SK-N-SH (cell line): ENCODE results near the gene PRR12. TPM values are rescaled to one million over a fixed set of nuclear protein-coding genes. Genes with fewer than 3 reads are reported as not detected.

Experiments
- CTCF ChIA-PET: fragments of 300-600, 350-600 bp; formaldehyde crosslinking; extraction: SDS; loops from one replicate; lab custom pipeline; 2021; lab: Yijun Ruan, JAX
- POLR2A ChIA-PET: fragments of 350-600 bp; sonication (Branson Sonifier 250); formaldehyde crosslinking; extraction: SDS; loops from one replicate; lab custom pipeline; 2020; ENCODE audit warnings: antibody characterized with exemption, inconsistent platforms; lab: Yijun Ruan, JAX
- DNase-seq: peaks from one replicate; pipeline ENCODE4 v3.0.0; 2012
- H2AFZ ChIP-seq: fragments of 200-600 bp; sonication (generic); 2 replicates; pipeline ENCODE4 v1.8.1; 2016; ENCODE audit warnings: antibody characterized with exemption, mild to moderate bottlenecking, low read depth
- H3F3A ChIP-seq: fragments of 200-600 bp; sonication (generic); replicated peaks from 2 replicates; pipeline ENCODE3; 2016; ENCODE audit warnings: antibody characterized with exemption, mild to moderate bottlenecking; ENCODE audit not compliant: insufficient read depth
- H3K27ac ChIP-seq, 2 experiments: fragments of 200-500 bp in 1 of 2; fragments of 200-600 bp in 1 of 2; sonication (Bioruptor generic) in 1 of 2; sonication (generic), shearing (Covaris generic) in 1 of 2; 2 replicates each; pipeline versions ENCODE4 v1.5.1 to v1.6.1; 2014 to 2016; ENCODE audit warnings: low read depth in 2 of 2, inconsistent platforms in 1 of 2, low read length in 1 of 2, mild to moderate bottlenecking in 1 of 2, mixed read lengths in 1 of 2
- H3K27me3 ChIP-seq: fragments of 200-600 bp; sonication (generic), shearing (Covaris generic); 2 replicates; pipeline ENCODE4 v1.6.1; 2016; ENCODE audit warnings: mixed run types; ENCODE audit not compliant: insufficient read depth
- H3K36me3 ChIP-seq, 2 experiments: fragments of 200-500 bp in 1 of 2; fragments of 200-600 bp in 1 of 2; sonication (Bioruptor generic) in 1 of 2; sonication (generic) in 1 of 2; replicated peaks in 1 of 2; 2 replicates each; pipeline versions ENCODE3 to v1.5.1; 2014 to 2016; ENCODE audit warnings: low read length in 1 of 2, mild to moderate bottlenecking in 1 of 2; ENCODE audit not compliant: insufficient read depth in 2 of 2, control insufficient read depth in 1 of 2
- H3K4me1 ChIP-seq, 2 experiments: fragments of 200-500 bp in 1 of 2; fragments of 200-600 bp in 1 of 2; sonication (Bioruptor generic) in 1 of 2; sonication (generic), shearing (Covaris generic) in 1 of 2; 2 replicates each; pipeline versions ENCODE4 v1.5.1 to v1.6.1; 2014 to 2016; ENCODE audit warnings: low read depth in 1 of 2, low read length in 1 of 2, mixed run types in 1 of 2; ENCODE audit not compliant: insufficient read depth in 2 of 2, control insufficient read depth in 1 of 2
- H3K4me2 ChIP-seq: fragments of 200-600 bp; sonication (generic), shearing (Covaris generic); 2 replicates; pipeline ENCODE4 v1.6.1; 2017; ENCODE audit warnings: mixed run types
- H3K4me3 ChIP-seq, 2 experiments: fragments of 200-500 bp in 1 of 2; fragments of 200-600 bp in 1 of 2; sonication (Bioruptor generic) in 1 of 2; sonication (generic), shearing (Covaris generic) in 1 of 2; 2 replicates each; pipeline versions ENCODE4 v1.5.1 to v1.8.1; 2014 to 2016; ENCODE audit warnings: low read depth in 2 of 2, inconsistent platforms in 1 of 2, low read length in 1 of 2, mild to moderate bottlenecking in 1 of 2, mixed read lengths in 1 of 2, moderate library complexity in 1 of 2
- H3K79me2 ChIP-seq: fragments of 200-600 bp; sonication (generic); 2 replicates; pipeline ENCODE4 v1.8.1; 2017; ENCODE audit warnings: mild to moderate bottlenecking; ENCODE audit not compliant: insufficient read depth
- H3K9ac ChIP-seq: fragments of 200-600 bp; sonication (generic); 2 replicates; pipeline ENCODE4 v1.6.1; 2017; ENCODE audit warnings: mixed run types
- H3K9me2 ChIP-seq: fragments of 200-600 bp; sonication (generic); 2 replicates; pipeline ENCODE4 v1.6.1; 2017; ENCODE audit warnings: mixed run types
- H3K9me3 ChIP-seq: fragments of 200-600 bp; sonication (generic); 2 replicates; pipeline ENCODE4 v1.6.1; 2017; ENCODE audit warnings: mixed run types, mild to moderate bottlenecking, moderate library complexity
- H4K20me1 ChIP-seq: fragments of 200-600 bp; sonication (generic); 2 replicates; pipeline ENCODE4 v1.6.1; 2017; ENCODE audit warnings: mild to moderate bottlenecking, mixed run types; ENCODE audit not compliant: insufficient read depth
- CHD2 ChIP-seq: fragments of 150-350 bp; IDR thresholded peaks from 2 replicates; pipeline ENCODE4 v1.6.1; 2018; ENCODE audit warnings: low read length; ENCODE audit not compliant: partially characterized antibody
- CTCF ChIP-seq: fragments of 200-600 bp; sonication (generic); IDR thresholded peaks from 2 replicates; pipeline ENCODE4 v1.6.1; 2017; ENCODE audit warnings: antibody characterized with exemption, mild to moderate bottlenecking, moderate library complexity
- EP300 ChIP-seq, 2 experiments: IDR thresholded peaks; 2 replicates each; pipeline versions ENCODE4 v1.4.0 to v1.6.1; 2012; ENCODE audit warnings: borderline replicate concordance in 1 of 2, low read depth in 1 of 2, low read length in 1 of 2
- FOSL2 ChIP-seq: IDR thresholded peaks from 2 replicates; pipeline ENCODE4 v1.4.0; 2012; ENCODE audit warnings: low read depth, mild to moderate bottlenecking, moderate library complexity, borderline replicate concordance
- FOXM1 ChIP-seq: IDR thresholded peaks from 2 replicates; pipeline ENCODE4 v1.4.0; 2012; ENCODE audit warnings: low read depth, mild to moderate bottlenecking
- GABPA ChIP-seq: IDR thresholded peaks from 2 replicates; pipeline ENCODE4 v1.4.0; 2012; ENCODE audit warnings: low read depth, mild to moderate bottlenecking
- GATA2 ChIP-seq: sonication (generic); formaldehyde crosslinking; IDR thresholded peaks from 2 replicates; pipeline ENCODE4 v1.5.0; 2020; ENCODE audit warnings: mild to moderate bottlenecking, missing genetic modification reagents
- JUND ChIP-seq: IDR thresholded peaks from 2 replicates; pipeline ENCODE4 v1.4.0; 2012
- MEF2A ChIP-seq: IDR thresholded peaks from 2 replicates; pipeline ENCODE4 v1.4.0; 2012; ENCODE audit warnings: low read depth, borderline replicate concordance
- POLR2AphosphoS5 ChIP-seq: IDR thresholded peaks from 2 replicates; pipeline ENCODE4 v1.6.1; 2012; ENCODE audit warnings: low read depth, low read length
- RAD21 ChIP-seq: IDR thresholded peaks from 2 replicates; pipeline ENCODE4 v1.6.1; 2012; ENCODE audit warnings: mild to moderate bottlenecking, low read length
- RCOR1 ChIP-seq: fragments of 150-350 bp; IDR thresholded peaks from 2 replicates; pipeline ENCODE4 v1.6.1; 2017; ENCODE audit warnings: antibody characterized with exemption, low read length
- SIN3A ChIP-seq: IDR thresholded peaks from 2 replicates; pipeline ENCODE4 v1.6.1; 2012; ENCODE audit warnings: low read depth, mild to moderate bottlenecking, low read length, moderate library complexity, borderline replicate concordance
- TEAD4 ChIP-seq: IDR thresholded peaks from 2 replicates; pipeline ENCODE4 v1.4.0; 2012; ENCODE audit warnings: mild to moderate bottlenecking, borderline replicate concordance; ENCODE audit not compliant: insufficient read depth
- WGBS: methylation state at CpG from one replicate; pipeline ENCODE4 v1.1.6; 2017; ENCODE audit warnings: low lambda C conversion rate; 5-methylcytosine and 5-hydroxymethylcytosine counted together
- polyA plus RNA-seq, 3 experiments: library from polyadenylated mRNA; depleted of rRNA; stranded (reverse); fragments of >200 nt; gene quantifications; 2 replicates each; pipeline ENCODE4 v1.2.3, GENCODE V29; 2012
- TF ChIP-seq, protein P1 (sequence below): IDR thresholded peaks from 2 replicates; pipeline ENCODE4 v1.4.0; 2012; ENCODE audit warnings: low read depth, borderline replicate concordance

Gene PRR12
- polyA plus RNA-seq, 1 of the 3 experiments (the other 2 are of a cell fraction), result 1.7 TPM

- Histone ChIP-seq H3K27me3 (no peaks in the 10 kb centered on the region), H3K4me3 (no peak overlapping the region), H3K36me3 (peaks cover 10 to 38% of the 10 kb centered on the region in 2 experiments), H3K9ac (no peak overlapping the region), H2AFZ (no peak overlapping the region), H3K9me3 (no peaks in the 10 kb centered on the region), H3K79me2 (peaks cover 43% of the 10 kb centered on the region), H3F3A (peaks cover 4% of the 10 kb centered on the region), H4K20me1 (0 out of 2 replicates have a peak, but pooled peaks cover 13% of the 10 kb centered on the region), H3K4me2 (no peak overlapping the region), H3K9me2 (no peaks in the 10 kb centered on the region), H3K27ac (no peak overlapping the region), H3K4me1 (no peaks in the 10 kb centered on the region; a peak in 1 of 4 replicates)
- no peak for TF ChIP-seq POLR2AphosphoS5
- no peak for TF ChIP-seq CTCF
- no peak for TF ChIP-seq RCOR1
- no peak for TF ChIP-seq FOXM1
- TF ChIP-seq, protein P1, sequence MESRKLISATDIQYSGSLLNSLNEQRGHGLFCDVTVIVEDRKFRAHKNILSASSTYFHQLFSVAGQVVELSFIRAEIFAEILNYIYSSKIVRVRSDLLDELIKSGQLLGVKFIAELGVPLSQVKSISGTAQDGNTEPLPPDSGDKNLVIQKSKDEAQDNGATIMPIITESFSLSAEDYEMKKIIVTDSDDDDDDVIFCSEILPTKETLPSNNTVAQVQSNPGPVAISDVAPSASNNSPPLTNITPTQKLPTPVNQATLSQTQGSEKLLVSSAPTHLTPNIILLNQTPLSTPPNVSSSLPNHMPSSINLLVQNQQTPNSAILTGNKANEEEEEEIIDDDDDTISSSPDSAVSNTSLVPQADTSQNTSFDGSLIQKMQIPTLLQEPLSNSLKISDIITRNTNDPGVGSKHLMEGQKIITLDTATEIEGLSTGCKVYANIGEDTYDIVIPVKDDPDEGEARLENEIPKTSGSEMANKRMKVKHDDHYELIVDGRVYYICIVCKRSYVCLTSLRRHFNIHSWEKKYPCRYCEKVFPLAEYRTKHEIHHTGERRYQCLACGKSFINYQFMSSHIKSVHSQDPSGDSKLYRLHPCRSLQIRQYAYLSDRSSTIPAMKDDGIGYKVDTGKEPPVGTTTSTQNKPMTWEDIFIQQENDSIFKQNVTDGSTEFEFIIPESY, result no peak
- TF ChIP-seq EP300 (IDR thresholded peaks at IDR 0.05; ENCODE audit: borderline replicate concordance in 1 of 2, low read depth in 1 of 2, low read length in 1 of 2), result no peak
- no peak for TF ChIP-seq MEF2A
- no peak for TF ChIP-seq CHD2
- no peak for TF ChIP-seq SIN3A
- TF ChIP-seq FOSL2, result no peak
- TF ChIP-seq RAD21, result no peak
- no peak for TF ChIP-seq GABPA
- ChIA-PET POLR2A (interaction anchor here (1.0 kb wide), 1 partner anchor 8 kb away, joined by 3 read pairs; no protein-coding TSS in a partner anchor), CTCF (interaction anchor here (1.3 to 6.9 kb wide), 5 partner anchors 10 to 118 kb away, joined by 5 to 79 read pairs (median 19); no protein-coding TSS in a partner anchor)
- DNase-seq, result no peak
- 95% methylated on average over 15 of the region's 15 CpGs for WGBS
Measured at GRCh38 chr19:49560358-49560900, 30.6 kb upstream of the PRR12 start.

GRCh38 chr19:49564616-49565045, 26.4 kb upstream of the PRR12 start:
- Histone ChIP-seq H3K9me2 (no peaks in the 10 kb centered on the region), H3K9ac (no peak overlapping the region), H3K36me3 (peaks cover 0 to 10% of the 10 kb centered on the region in 2 experiments), H3K79me2 (peaks cover 82% of the 10 kb centered on the region), H3K27me3 (no peaks in the 10 kb centered on the region), H3K4me2 (no peak overlapping the region), H3K9me3 (no peaks in the 10 kb centered on the region), H3F3A (no peaks in the 10 kb centered on the region), H3K4me3 (no peak overlapping the region), H3K4me1 (no peaks in the 10 kb centered on the region), H2AFZ (no peak overlapping the region), H3K27ac (no peak overlapping the region), H4K20me1 (peaks cover 21% of the 10 kb centered on the region)
- no peak for DNase-seq
- POLR2A ChIA-PET, result no interaction called here
- CTCF ChIA-PET, result interaction anchor here (0.7 to 1.9 kb wide), 6 partner anchors 18 to 254 kb away, joined by 3 to 5 read pairs (median 4); no protein-coding TSS in a partner anchor
- no peak for TF ChIP-seq JUND
- no peak for TF ChIP-seq GATA2
- no peak for TF ChIP-seq TEAD4
- 99% methylated on average over 6 of the region's 6 CpGs for WGBS
